K562 (cell line): Measurements from ENCODE around the gene AKT3. TPM values are rescaled to one million over a fixed set of nuclear protein-coding genes. Genes with fewer than 3 reads are reported as not detected.

ENCODE experiments used
- ATAC-seq: fragments of 200-7000 bp; cut with Tn5 transposase; 3 replicates; pipeline ENCODE4 v1.9.1; 2020; ENCODE audit warnings: moderate library complexity
- BruUV-seq: library from RNA; stranded (reverse); fragments of 400-500 nt; replicated peaks from 2 replicates; lab custom pipeline; 2021; lab: Mats Ljungman, UMichigan
- CTCF ChIA-PET: fragments of 300-600 bp; formaldehyde crosslinking; extraction: SDS; loops from one replicate; lab custom pipeline; 2021; ENCODE audit warnings: low intra/inter-chr PET ratio; lab: Yijun Ruan, JAX
- POLR2A ChIA-PET: fragments of 300-600, 350-650 bp; sonication (Branson Sonifier 250); formaldehyde crosslinking; extraction: SDS; loops from one replicate; lab custom pipeline; 2021; ENCODE audit warnings: antibody characterized with exemption, inconsistent platforms; lab: Yijun Ruan, JAX
- DNase-seq, 4 experiments: peaks; one replicate each; pipeline versions ENCODE4 v3.0.0 to v3.0.0-alpha.2; 2011 to 2018; ENCODE audit warnings: low spot score in 3 of 4, mixed read lengths in 3 of 4; ENCODE audit errors: extremely low read depth in 1 of 4
- FAIRE-seq: peaks from 2 replicates; lab custom pipeline; 2011; peaks lifted over from hg19 to GRCh38; lab: Jason Lieb, UNC
- H2AFZ ChIP-seq: 2 replicates; pipeline ENCODE4 v1.6.0; 2011; ENCODE audit warnings: low read depth, low read length, control low read depth, inconsistent platforms
- H3K27ac ChIP-seq: fragments of 200-600 bp; 3 replicates; pipeline ENCODE4 v1.8.0; 2011; ENCODE audit warnings: low read depth, mild to moderate bottlenecking, control low read depth, inconsistent platforms, low read length, moderate library complexity, mixed read lengths; ENCODE audit errors: extremely low read depth
- H3K27me3 ChIP-seq, 2 experiments: fragments of 300-600 bp in 1 of 2; 2 replicates in 1 of 2; 3 replicates in 1 of 2; pipeline versions ENCODE4 v1.6.0 to v1.8.0; 2011; ENCODE audit warnings: inconsistent platforms in 2 of 2, low read length in 2 of 2, mild to moderate bottlenecking in 1 of 2, mixed read lengths in 1 of 2, moderate library complexity in 1 of 2; ENCODE audit not compliant: control insufficient read depth in 2 of 2, insufficient read depth in 2 of 2
- H3K36me3 ChIP-seq: fragments of 300-600 bp; 3 replicates; pipeline ENCODE4 v1.8.0; 2011; ENCODE audit warnings: mild to moderate bottlenecking, low read length, inconsistent platforms; ENCODE audit not compliant: control insufficient read depth, insufficient read depth
- H3K4me1 ChIP-seq, 2 experiments: fragments of 200-600 bp in 1 of 2; replicated peaks in 1 of 2; 2 replicates in 1 of 2; 3 replicates in 1 of 2; pipeline versions ENCODE4 v1.5.1 to v1.8.0; 2011; ENCODE audit warnings: inconsistent platforms in 2 of 2, low read length in 2 of 2, mild to moderate bottlenecking in 1 of 2, mixed read lengths in 1 of 2, moderate library complexity in 1 of 2; ENCODE audit not compliant: control insufficient read depth in 2 of 2, insufficient read depth in 2 of 2
- H3K4me2 ChIP-seq: 2 replicates; pipeline ENCODE4 v1.6.1; 2011; ENCODE audit warnings: low read length, control low read depth, inconsistent platforms, mixed read lengths; ENCODE audit not compliant: insufficient read depth
- H3K4me3 ChIP-seq: fragments of 200-600 bp; sonication (generic), shearing (Covaris generic); 2 replicates; pipeline ENCODE4 v1.5.1; 2016; ENCODE audit warnings: control low read depth, inconsistent platforms
- H3K79me2 ChIP-seq: fragments of 200-600 bp; 3 replicates; pipeline ENCODE4 v1.8.0; 2011; ENCODE audit warnings: low read length, inconsistent platforms; ENCODE audit not compliant: control insufficient read depth, insufficient read depth
- H3K9ac ChIP-seq, 2 experiments: 2 replicates each; pipeline versions ENCODE4 v1.6.0 to v1.6.1; 2011; ENCODE audit warnings: low read depth in 2 of 2, low read length in 2 of 2, control low read depth in 1 of 2, inconsistent platforms in 1 of 2, mild to moderate bottlenecking in 1 of 2, mixed read lengths in 1 of 2; ENCODE audit not compliant: insufficient read depth in 1 of 2
- H3K9me1 ChIP-seq: one replicate; pipeline ENCODE4 v1.6.0; 2011; ENCODE audit warnings: inconsistent platforms, mild to moderate bottlenecking, low read length, moderate library complexity; ENCODE audit not compliant: control insufficient read depth, insufficient read depth
- H3K9me3 ChIP-seq: replicated peaks from 2 replicates; pipeline ENCODE4 v1.5.1; 2011; ENCODE audit warnings: low read depth, low read length, inconsistent platforms; ENCODE audit not compliant: control insufficient read depth, insufficient read depth
- H4K20me1 ChIP-seq: replicated peaks from 2 replicates; pipeline ENCODE4 v1.6.1; 2011; ENCODE audit warnings: low read length, inconsistent platforms, mixed read lengths; ENCODE audit not compliant: control insufficient read depth, insufficient read depth
- CBX2 ChIP-seq: fragments of 200-600 bp; sonication (generic); IDR thresholded peaks from one replicate; pipeline ENCODE4 v1.6.1; 2012; ENCODE audit warnings: mild to moderate bottlenecking, low read length, inconsistent platforms; ENCODE audit not compliant: insufficient read depth, poor library complexity, severe bottlenecking
- CHD2 ChIP-seq: IDR thresholded peaks from 2 replicates; pipeline ENCODE4 v1.6.1; 2011; ENCODE audit warnings: low read depth, low read length
- CREB5 ChIP-seq: fragments of 250-450 bp; sonication (Bioruptor Pico); IDR thresholded peaks from 2 replicates; pipeline ENCODE4 v1.5.0; 2020; ENCODE audit warnings: mild to moderate bottlenecking
- HDAC6 ChIP-seq: IDR thresholded peaks from 2 replicates; pipeline ENCODE4 v1.6.1; 2012; ENCODE audit warnings: low read depth, mild to moderate bottlenecking, control low read depth, inconsistent platforms, low read length, moderate library complexity
- IFI16 ChIP-seq: fragments of 250-450 bp; sonication (Bioruptor Pico); IDR thresholded peaks from 2 replicates; pipeline ENCODE4 v2.1.2; 2022; ENCODE audit warnings: mild to moderate bottlenecking, inconsistent platforms
- NR2C2 ChIP-seq, 2 experiments: fragments of 200-800 bp in 1 of 2; sonication (Bioruptor generic) in 1 of 2; sonication (generic) in 1 of 2; formaldehyde crosslinking in 1 of 2; IDR thresholded peaks; 2 replicates each; pipeline versions ENCODE4 v1.6.1 to v1.8.0; 2016 to 2022; ENCODE audit warnings: mild to moderate bottlenecking in 1 of 2, missing compliant biosample characterization in 1 of 2, missing genetic modification characterization in 1 of 2, missing genetic modification reagents in 1 of 2
- RNF2 ChIP-seq: sonication (generic); IDR thresholded peaks from 2 replicates; pipeline ENCODE4 v1.6.1; 2016
- SIX5 ChIP-seq, 2 experiments: IDR thresholded peaks; 2 replicates each; pipeline ENCODE4 v1.6.1; 2011; ENCODE audit warnings: low read length in 2 of 2, borderline replicate concordance in 1 of 2, low read depth in 1 of 2, mild to moderate bottlenecking in 1 of 2, moderate library complexity in 1 of 2; ENCODE audit not compliant: insufficient read depth in 1 of 2
- TAF1 ChIP-seq: IDR thresholded peaks from 2 replicates; pipeline ENCODE4 v1.6.1; 2011; ENCODE audit warnings: mild to moderate bottlenecking, low read length, moderate library complexity; ENCODE audit not compliant: insufficient read depth, control insufficient read depth, severe bottlenecking; ENCODE audit errors: extremely low read depth
- ZBTB9 ChIP-seq: fragments of 450-650 bp; formaldehyde crosslinking; IDR thresholded peaks from 2 replicates; pipeline ENCODE4 v1.4.0; 2020; ENCODE audit warnings: mild to moderate bottlenecking, moderate library complexity
- ZNF134 ChIP-seq: fragments of 250-450 bp; sonication (Bioruptor Pico); conservative IDR thresholded peaks from 2 replicates; pipeline ENCODE4 v1.4.0; 2020
- ZNF212 ChIP-seq: fragments of 450-650 bp; formaldehyde crosslinking; IDR thresholded peaks from 2 replicates; pipeline ENCODE4 v1.4.0; 2020; ENCODE audit warnings: mild to moderate bottlenecking
- ZNF224 ChIP-seq: sonication (generic); formaldehyde crosslinking; IDR thresholded peaks from 2 replicates; pipeline ENCODE4 v1.8.0; 2022; ENCODE audit warnings: mild to moderate bottlenecking, missing genetic modification reagents
- ZNF41 ChIP-seq: fragments of 250-450 bp; sonication (Bioruptor Pico); conservative IDR thresholded peaks from 2 replicates; pipeline ENCODE4 v1.4.0; 2020; ENCODE audit warnings: mild to moderate bottlenecking
- ZNF707 ChIP-seq: fragments of 250-450 bp; sonication (Bioruptor Pico); conservative IDR thresholded peaks from 2 replicates; pipeline ENCODE4 v1.8.0; 2022; ENCODE audit warnings: inconsistent platforms, mild to moderate bottlenecking, moderate library complexity
- WGBS: fragments of 100-300 bp; shearing (Covaris generic); methylation state at CpG from one replicate; pipeline ENCODE4 v1.1.6; 2016; ENCODE audit warnings: low coverage, mixed read lengths; ENCODE audit not compliant: insufficient coverage; ENCODE audit errors: missing lambda C conversion rate; 5-methylcytosine and 5-hydroxymethylcytosine counted together
- in situ Hi-C: fragments of 300-500 bp; cut with MboI; formaldehyde crosslinking; loops from 4 replicates; pipeline ENCODE4 v1.15.0; 2018; ENCODE audit warnings: inconsistent platforms, mixed read lengths
- intact Hi-C: fragments of 100-400 bp; cut with micrococcal nuclease; formaldehyde crosslinking; loops from 2 replicates; pipeline ENCODE4 v1.14.2; 2022
- polyA plus RNA-seq, 8 experiments: library from polyadenylated mRNA; depleted of rRNA in 4 of 8; stranded (reverse) in 5 of 8; unstranded in 3 of 8; fragments of >200 nt; fragmentation: Nextera tagmentation in 2 of 8; fragmentation: Illumina TruSeq in 1 of 8; extraction: Ambion mirVana in 2 of 8; extraction: Trizol in 1 of 8; gene quantifications; 2 replicates each; pipeline versions ENCODE4 v1.2.1 to v1.2.3, GENCODE V29; 2011 to 2014; ENCODE audit warnings: inconsistent platforms in 1 of 8, missing spikeins in 1 of 8
- total RNA-seq, 7 experiments: library from RNA; depleted of rRNA in 6 of 7; stranded (reverse); fragments of >200 nt in 6 of 7; fragmentation: Illumina TruSeq in 2 of 7; extraction: Trizol in 2 of 7; gene quantifications; 2 replicates each; pipeline versions ENCODE4 v1.2.1 to v1.2.3, GENCODE V29; 2011 to 2021; ENCODE audit warnings: low replicate concordance in 1 of 7
- TF ChIP-seq, protein P1 (sequence below): fragments of 450-650 bp; formaldehyde crosslinking; IDR thresholded peaks from 2 replicates; pipeline ENCODE4 v1.4.0; 2020; ENCODE audit warnings: mild to moderate bottlenecking, moderate library complexity

Gene AKT3
- total and polyA plus RNA-seq, 9 of the 15 experiments (the other 6 are each of a cell fraction or from before 2014, with no cell fraction given) = 0.04 to 0.54 (median 0.18) TPM; not detected in 1

DNA sequence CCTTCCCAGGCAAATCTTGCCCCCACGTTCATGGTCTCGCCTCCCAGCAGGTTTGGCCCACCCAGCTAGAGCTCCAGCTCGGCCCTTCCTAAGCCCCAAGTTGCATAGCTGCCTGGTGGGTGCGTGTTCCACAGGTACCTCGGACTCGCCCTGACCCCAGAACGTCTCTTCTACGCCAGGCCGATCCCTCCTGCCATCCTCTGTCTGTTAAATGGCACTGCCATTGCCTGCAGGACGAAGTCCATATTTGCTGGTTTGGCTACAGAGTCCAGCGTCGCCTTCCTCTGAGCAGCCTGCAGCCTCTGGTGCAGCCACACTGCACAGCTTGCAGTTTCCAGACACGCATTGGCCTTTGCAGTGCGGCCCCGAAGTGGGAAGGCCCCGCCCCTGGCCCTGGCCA is 366.1 kb downstream of the AKT3 start:
- CTCF ChIA-PET = no interaction called here
- Histone ChIP-seq H3K27me3 (0 out of 5 replicates have a peak, but pooled peaks cover 0 to 4% of the 10 kb centered on the region in 2 experiments), H3K9me1 (no peaks in the 10 kb centered on the region), H3K79me2 (no peaks in the 10 kb centered on the region), H2AFZ (no peak overlapping the region), H4K20me1 (0 out of 2 replicates have a peak, but pooled peaks cover 3% of the 10 kb centered on the region), H3K4me2 (no peak overlapping the region), H3K9ac (peak overlapping the region in 1 of 2 experiments; percentile 13; a peak in 1 of 4 replicates), H3K9me3 (no peaks in the 10 kb centered on the region), H3K36me3 (no peaks in the 10 kb centered on the region), H3K27ac (no peak overlapping the region), H3K4me3 (no peak overlapping the region), H3K4me1 (peaks cover 0 to 25% of the 10 kb centered on the region in 2 experiments; a peak in 1 of 5 replicates)
- DNase-seq (no peak), FAIRE-seq (no peak), ATAC-seq (no peak)
- WGBS = 42% methylated on average over 16 of the region's 16 CpGs
- in situ Hi-C loops = loop anchor here (25.0 kb wide), 1 partner anchor 778 kb away; no protein-coding TSS in a partner anchor
- BruUV-seq = no TSS peak
- POLR2A ChIA-PET = no interaction called here
- intact Hi-C loops = no loop called here
- no peak for TF ChIP-seq CREB5 (CRISPR knock-in tag)
- no peak for TF ChIP-seq ZNF212 (CRISPR knock-in tag)
- TF ChIP-seq CBX2 = no peak
- TF ChIP-seq TAF1 = no peak
- TF ChIP-seq ZNF707 (CRISPR knock-in tag) = no peak
- no peak for TF ChIP-seq RNF2
- no peak for TF ChIP-seq NR2C2 (CRISPR knock-in tag; IDR thresholded peaks at IDR 0.05)
- no peak for TF ChIP-seq NR2C2 (tag; IDR thresholded peaks at IDR 0.05)
- TF ChIP-seq HDAC6 = no peak
- TF ChIP-seq CHD2 = no peak
- no peak for TF ChIP-seq ZNF224 (CRISPR knock-in tag)
- no peak for TF ChIP-seq SIX5 (IDR thresholded peaks at IDR 0.05; ENCODE audit: borderline replicate concordance in 1 of 2, insufficient read depth in 1 of 2, low read depth in 1 of 2, low read length in 2 of 2)
- TF ChIP-seq ZNF41 (CRISPR knock-in tag) = no peak
- no peak for TF ChIP-seq IFI16 (CRISPR knock-in tag)
- TF ChIP-seq ZNF134 = no peak
- TF ChIP-seq ZBTB9 (CRISPR knock-in tag) = no peak
- TF ChIP-seq, protein P1, sequence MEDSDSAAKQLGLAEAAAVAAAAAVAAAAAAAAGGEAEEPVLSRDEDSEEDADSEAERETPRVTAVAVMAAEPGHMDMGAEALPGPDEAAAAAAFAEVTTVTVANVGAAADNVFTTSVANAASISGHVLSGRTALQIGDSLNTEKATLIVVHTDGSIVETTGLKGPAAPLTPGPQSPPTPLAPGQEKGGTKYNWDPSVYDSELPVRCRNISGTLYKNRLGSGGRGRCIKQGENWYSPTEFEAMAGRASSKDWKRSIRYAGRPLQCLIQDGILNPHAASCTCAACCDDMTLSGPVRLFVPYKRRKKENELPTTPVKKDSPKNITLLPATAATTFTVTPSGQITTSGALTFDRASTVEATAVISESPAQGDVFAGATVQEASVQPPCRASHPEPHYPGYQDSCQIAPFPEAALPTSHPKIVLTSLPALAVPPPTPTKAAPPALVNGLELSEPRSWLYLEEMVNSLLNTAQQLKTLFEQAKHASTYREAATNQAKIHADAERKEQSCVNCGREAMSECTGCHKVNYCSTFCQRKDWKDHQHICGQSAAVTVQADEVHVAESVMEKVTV (CRISPR knock-in tag) = no peak
